IMR-90 (cell line): Measurements from ENCODE around the gene GALC. TPM values are rescaled to one million over a fixed set of nuclear protein-coding genes. Genes with fewer than 3 reads are reported as not detected.

ENCODE experiments used
- ATAC-seq: fragments of 200-7000 bp; cut with Tn5 transposase; 2 replicates; pipeline ENCODE4 v1.9.1; 2020; ENCODE audit warnings: low read depth, mild to moderate bottlenecking, moderate library complexity
- BruUV-seq: library from RNA; stranded (reverse); fragments of 400-500 nt; replicated peaks from 2 replicates; lab custom pipeline; 2021; lab: Mats Ljungman, UMichigan
- CTCF ChIA-PET: fragments of 300-600 bp; formaldehyde crosslinking; extraction: SDS; loops from one replicate; lab custom pipeline; 2021; ENCODE audit warnings: antibody characterized with exemption; lab: Yijun Ruan, JAX
- POLR2A ChIA-PET: fragments of 300-600 bp; sonication (Branson Sonifier 250); formaldehyde crosslinking; loops from one replicate; lab custom pipeline; 2022; ENCODE audit warnings: antibody characterized with exemption; ENCODE audit not compliant: unreplicated experiment; lab: Charles Lee
- DNase-seq: peaks from one replicate; pipeline ENCODE4 v3.0.0; 2013
- H2AFZ ChIP-seq: replicated peaks from 2 replicates; pipeline ENCODE3; 2013; ENCODE audit warnings: low read length, mild to moderate bottlenecking; ENCODE audit not compliant: poor library complexity
- H2AK5ac ChIP-seq: 2 replicates; pipeline ENCODE4 v1.6.1; 2013; ENCODE audit warnings: low read depth, low read length, inconsistent platforms
- H2AK9ac ChIP-seq: replicated peaks from 2 replicates; pipeline ENCODE3; 2013; ENCODE audit warnings: mild to moderate bottlenecking, low read depth, low read length, moderate library complexity; ENCODE audit not compliant: poor library complexity
- H2BK120ac ChIP-seq: 2 replicates; pipeline ENCODE4 v1.6.1; 2013; ENCODE audit warnings: low read depth, low read length, inconsistent platforms
- H2BK15ac ChIP-seq: 3 replicates; pipeline ENCODE4 v1.6.1; 2013; ENCODE audit warnings: low read depth, low read length, inconsistent platforms
- H2BK20ac ChIP-seq: 2 replicates; pipeline ENCODE4 v1.6.1; 2013; ENCODE audit warnings: low read depth, mild to moderate bottlenecking, inconsistent platforms, low read length, moderate library complexity
- H2BK5ac ChIP-seq: 2 replicates; pipeline ENCODE4 v1.6.1; 2013; ENCODE audit warnings: mild to moderate bottlenecking, low read depth, low read length, inconsistent platforms; ENCODE audit not compliant: poor library complexity, severe bottlenecking
- H3K14ac ChIP-seq: replicated peaks from 2 replicates; pipeline ENCODE4 v1.6.1; 2013; ENCODE audit warnings: low read depth, low read length, inconsistent platforms
- H3K18ac ChIP-seq: 2 replicates; pipeline ENCODE4 v1.6.1; 2013; ENCODE audit warnings: low read depth, low read length, control low read depth
- H3K23ac ChIP-seq: 2 replicates; pipeline ENCODE4 v1.6.1; 2013; ENCODE audit warnings: low read depth, low read length, inconsistent platforms
- H3K27ac ChIP-seq: 2 replicates; pipeline ENCODE4 v1.5.1; 2013; ENCODE audit warnings: mild to moderate bottlenecking, control low read depth, low read length; ENCODE audit not compliant: insufficient read depth
- H3K27me3 ChIP-seq: 2 replicates; pipeline ENCODE4 v1.6.1; 2013; ENCODE audit warnings: low read length; ENCODE audit not compliant: control insufficient read depth, insufficient read depth
- H3K36me3 ChIP-seq: 2 replicates; pipeline ENCODE4 v1.6.1; 2013; ENCODE audit warnings: low read length, mixed read lengths; ENCODE audit not compliant: control insufficient read depth, insufficient read depth
- H3K4ac ChIP-seq: 2 replicates; pipeline ENCODE4 v1.6.1; 2013; ENCODE audit warnings: low read depth, low read length, inconsistent platforms
- H3K4me1 ChIP-seq: 2 replicates; pipeline ENCODE4 v1.6.1; 2013; ENCODE audit warnings: low read length, mixed read lengths; ENCODE audit not compliant: control insufficient read depth, insufficient read depth
- H3K4me2 ChIP-seq: 2 replicates; pipeline ENCODE4 v1.6.1; 2013; ENCODE audit warnings: low read depth, mild to moderate bottlenecking, control low read depth, low read length, moderate library complexity
- H3K4me3 ChIP-seq: 2 replicates; pipeline ENCODE4 v1.5.1; 2013; ENCODE audit warnings: low read depth, mild to moderate bottlenecking, control low read depth, low read length, moderate library complexity; ENCODE audit not compliant: insufficient read depth
- H3K56ac ChIP-seq: 2 replicates; pipeline ENCODE4 v1.6.1; 2013; ENCODE audit warnings: low read length, inconsistent platforms; ENCODE audit not compliant: insufficient read depth; ENCODE audit errors: extremely low read depth
- H3K79me1 ChIP-seq, 2 experiments: 2 replicates each; pipeline ENCODE4 v1.6.1; 2013; ENCODE audit warnings: low read length in 2 of 2, inconsistent platforms in 1 of 2, low read depth in 1 of 2
- H3K9ac ChIP-seq: 2 replicates; pipeline ENCODE4 v1.6.1; 2013; ENCODE audit warnings: low read depth, low read length, control low read depth
- H3K9me1 ChIP-seq: 2 replicates; pipeline ENCODE4 v1.6.1; 2013; ENCODE audit warnings: low read length, inconsistent platforms; ENCODE audit not compliant: insufficient read depth
- H3K9me3 ChIP-seq: 2 replicates; pipeline ENCODE4 v1.6.1; 2013; ENCODE audit warnings: low read length; ENCODE audit not compliant: control insufficient read depth, insufficient read depth
- H4K20me1 ChIP-seq: 2 replicates; pipeline ENCODE4 v1.6.1; 2013; ENCODE audit warnings: low read length, inconsistent platforms; ENCODE audit not compliant: insufficient read depth
- H4K5ac ChIP-seq: 2 replicates; pipeline ENCODE4 v1.6.1; 2013; ENCODE audit warnings: mild to moderate bottlenecking, low read depth, low read length, control low read depth
- H4K8ac ChIP-seq, 2 experiments: 2 replicates each; pipeline ENCODE4 v1.6.1; 2013; ENCODE audit warnings: low read depth in 2 of 2, low read length in 2 of 2, control low read depth in 1 of 2, inconsistent platforms in 1 of 2
- H4K91ac ChIP-seq: 2 replicates; pipeline ENCODE4 v1.6.1; 2013; ENCODE audit warnings: low read depth, low read length, inconsistent platforms; ENCODE audit not compliant: insufficient read depth
- BHLHE40 ChIP-seq: fragments of 150-350 bp; IDR thresholded peaks from 2 replicates; pipeline ENCODE4 v1.6.1; 2016; ENCODE audit warnings: mild to moderate bottlenecking, low read depth, low read length
- CEBPB ChIP-seq: IDR thresholded peaks from 2 replicates; pipeline ENCODE4 v1.6.1; 2012; ENCODE audit warnings: low read depth, low read length, improper control_type of control experiment
- CHD1 ChIP-seq: IDR thresholded peaks from 2 replicates; pipeline ENCODE4 v1.6.1; 2012; ENCODE audit warnings: low read depth, low read length, improper control_type of control experiment
- CTCF ChIP-seq: conservative IDR thresholded peaks from 2 replicates; pipeline ENCODE4 v1.5.1; 2012; ENCODE audit warnings: mild to moderate bottlenecking, low read depth, low read length, improper control_type of control experiment
- ELK1 ChIP-seq: fragments of 150-350 bp; IDR thresholded peaks from 2 replicates; pipeline ENCODE4 v1.6.1; 2016; ENCODE audit warnings: low read depth, mild to moderate bottlenecking, low read length, moderate library complexity, borderline replicate concordance
- FOS ChIP-seq: fragments of 150-350 bp; IDR thresholded peaks from 2 replicates; pipeline ENCODE4 v1.6.1; 2016; ENCODE audit warnings: low read depth, low read length
- MAFK ChIP-seq: IDR thresholded peaks from 2 replicates; pipeline ENCODE4 v1.6.1; 2012; ENCODE audit warnings: low read depth, low read length, improper control_type of control experiment
- MAZ ChIP-seq: IDR thresholded peaks from 2 replicates; pipeline ENCODE4 v1.6.1; 2012; ENCODE audit warnings: low read depth, mild to moderate bottlenecking, low read length, improper control_type of control experiment, moderate library complexity, borderline replicate concordance
- MXI1 ChIP-seq: IDR thresholded peaks from 2 replicates; pipeline ENCODE4 v1.6.1; 2012; ENCODE audit warnings: low read depth, mild to moderate bottlenecking, low read length, moderate library complexity, borderline replicate concordance
- NFE2L2 ChIP-seq: fragments of 150-350 bp; IDR thresholded peaks from 2 replicates; pipeline ENCODE4 v1.6.1; 2016; ENCODE audit warnings: low read depth, mild to moderate bottlenecking, low read length
- POLR2A ChIP-seq: IDR thresholded peaks from 2 replicates; pipeline ENCODE4 v1.6.1; 2012; ENCODE audit warnings: mild to moderate bottlenecking, low read depth, low read length
- RAD21 ChIP-seq: IDR thresholded peaks from 2 replicates; pipeline ENCODE4 v1.6.1; 2012; ENCODE audit warnings: low read length, improper control_type of control experiment
- RCOR1 ChIP-seq: IDR thresholded peaks from 2 replicates; pipeline ENCODE4 v1.6.1; 2012; ENCODE audit warnings: mild to moderate bottlenecking, low read length, improper control_type of control experiment; ENCODE audit not compliant: insufficient replicate concordance
- RFX5 ChIP-seq: IDR thresholded peaks from 2 replicates; pipeline ENCODE4 v1.8.0; 2012; ENCODE audit warnings: low read depth, mild to moderate bottlenecking, low read length, moderate library complexity
- SMC3 ChIP-seq: fragments of 150-350 bp; IDR thresholded peaks from 2 replicates; pipeline ENCODE4 v1.6.1; 2016; ENCODE audit warnings: low read depth, mild to moderate bottlenecking, antibody characterized with exemption, low read length, moderate library complexity
- USF2 ChIP-seq: fragments of 150-350 bp; IDR thresholded peaks from 2 replicates; pipeline ENCODE4 v1.6.1; 2017; ENCODE audit warnings: mild to moderate bottlenecking, antibody characterized with exemption, low read length, low read depth
- dilution Hi-C: fragments of 300-500 bp; cut with HindIII; formaldehyde crosslinking; loops from one replicate; pipeline ENCODE4 v1.14.3; 2018; ENCODE audit warnings: low sequenced_read_pairs; ENCODE audit not compliant: unreplicated experiment
- in situ Hi-C: fragments of 300-500 bp; cut with MboI; formaldehyde crosslinking; loops from 3 replicates; pipeline ENCODE4 v1.14.3; 2019; ENCODE audit warnings: low sequenced_read_pairs, inconsistent platforms, mixed read lengths
- intact Hi-C: fragments of 100-400 bp; cut with micrococcal nuclease; formaldehyde crosslinking; loops from 2 replicates; pipeline ENCODE4 v1.10.0; 2022
- polyA plus RNA-seq, 3 experiments: library from polyadenylated mRNA; depleted of rRNA; stranded (reverse); fragments of >200 nt; gene quantifications; 2 replicates each; pipeline ENCODE4 v1.2.3, GENCODE V29; 2012; ENCODE audit warnings: low replicate concordance in 1 of 3
- total RNA-seq: library from RNA; depleted of rRNA; stranded (reverse); fragments of >200 nt; gene quantifications from 2 replicates; pipeline ENCODE4 v1.2.3, GENCODE V29; 2012

Gene GALC
- total and polyA plus RNA-seq, 2 of the 4 experiments (the other 2 are of a cell fraction) = 6.3 to 7.9 TPM

- Histone ChIP-seq H2BK15ac (no peak overlapping the region), H4K91ac (no peak overlapping the region), H3K9me3 (no peaks in the 10 kb centered on the region), H2BK5ac (no peak overlapping the region), H3K79me1 (no peaks in the 10 kb centered on the region), H4K5ac (no peak overlapping the region), H3K56ac (no peak overlapping the region), H3K9me1 (no peaks in the 10 kb centered on the region; the same call in 1 of the 2 replicates), H2BK20ac (no peak overlapping the region), H3K14ac (no peak overlapping the region), H3K27me3 (no peaks in the 10 kb centered on the region; the same call in 1 of the 2 replicates), H2AK9ac (no peak overlapping the region), H3K27ac (no peak overlapping the region), H4K20me1 (no peaks in the 10 kb centered on the region), H3K23ac (no peak overlapping the region), H3K4ac (no peak overlapping the region), H3K18ac (no peak overlapping the region), H3K36me3 (no peaks in the 10 kb centered on the region), H3K4me2 (no peak overlapping the region), H2BK120ac (no peak overlapping the region), H2AFZ (no peak overlapping the region), H4K8ac (no peak overlapping the region), H3K4me1 (peaks cover 4% of the 10 kb centered on the region), H3K9ac (no peak overlapping the region), H2AK5ac (no peak overlapping the region), H3K4me3 (no peak overlapping the region)
- no peak for TF ChIP-seq SMC3
- TF ChIP-seq RCOR1 = no peak
- TF ChIP-seq MXI1 = no peak
- TF ChIP-seq NFE2L2 = no peak
- no peak for TF ChIP-seq ELK1
- no peak for TF ChIP-seq RFX5
- TF ChIP-seq RAD21 = no peak
- TF ChIP-seq CTCF = no peak
- no peak for TF ChIP-seq POLR2A
- no peak for TF ChIP-seq USF2
- no peak for TF ChIP-seq FOS
- TF ChIP-seq MAZ = no peak
- TF ChIP-seq CHD1 = no peak
- TF ChIP-seq CEBPB = no peak
- TF ChIP-seq BHLHE40 = no peak
- TF ChIP-seq MAFK = no peak
- DNase-seq (no peak), ATAC-seq (no peak)
- intact Hi-C loops = no loop called here
- dilution Hi-C loops = no loop called here
- POLR2A ChIA-PET = no interaction called here
- CTCF ChIA-PET = no interaction called here
- no TSS peak for BruUV-seq
- in situ Hi-C loops = no loop called here
Observed at GRCh38 chr14:87998482-87998881, 5.5 kb upstream of the GALC start.
